ENCODE measurements around the gene DOCK6. TPM values are rescaled to one million over a fixed set of nuclear protein-coding genes. Genes with fewer than 3 reads are reported as not detected.
A peak's percentile ranks its signal among the peaks of the same experiment; 100 is the strongest.
"Not testable (repeated sequence)": the region's sequence is repeated elsewhere in the genome, so short reads cannot be mapped to it uniquely, and the experiment has no call there.

DOCK6 gene
- total RNA-seq, 1 experiment from 2014 or later: 29.4 TPM

- Histone ChIP-seq H3K4me1 (ENCODE audit: insufficient read depth, low read length) (peaks cover 18% of the 10 kb centered on the region), H3K9ac (ENCODE audit: low read length) (no peak overlapping the region), H3K9me3 (ENCODE audit: low read length) (no peaks in the 10 kb centered on the region), H3K27me3 (ENCODE audit: low read length) (no peaks in the 10 kb centered on the region), H3K4me3 (ENCODE audit: low read length) (no peak overlapping the region), H3K36me3 (ENCODE audit: low read depth, low read length) (peaks cover 22% of the 10 kb centered on the region), H3K27ac (ENCODE audit: low read length) (no peak overlapping the region), H3K9me2 (replicated peaks; ENCODE audit: low read length) (no peaks in the 10 kb centered on the region), H3K79me2 (ENCODE audit: low read length) (no peaks in the 10 kb centered on the region), H3K4me2 (ENCODE audit: low read length) (no peak overlapping the region), H4K20me1 (ENCODE audit: low read length) (no peaks in the 10 kb centered on the region), H2AFZ (ENCODE audit: low read length) (no peak overlapping the region), H3F3A (ENCODE audit: low read length, unreplicated experiment) (peaks cover 7% of the 10 kb centered on the region)
- ATAC-seq (no peak), DNase-seq (no peak)
- intact Hi-C loops (cut with micrococcal nuclease): no loop called here
- TF ChIP-seq EZH2phosphoT487 (IDR thresholded peaks at IDR 0.05; ENCODE audit: borderline replicate concordance, low read length): no peak
- TF ChIP-seq EZH2 (IDR thresholded peaks at IDR 0.05; ENCODE audit: low read length, unreplicated experiment): no peak
- TF ChIP-seq CTCF (conservative IDR thresholded peaks at IDR 0.05; ENCODE audit: low read depth, low read length): no peak
- no TSS peak for BruUV-seq (replicated peaks)
- CTCF ChIA-PET: no interaction called here
- POLR2A ChIA-PET (ENCODE audit: unreplicated experiment): interaction anchor here (0.7 kb wide), 1 partner anchor 17 kb away, joined by 4 read pairs; no protein-coding TSS in a partner anchor
Measured at GRCh38 chr19:11165486-11166030, 96.8 kb downstream of the DOCK6 start.

GRCh38 chr19:11164879-11165406 lies 97.4 kb downstream of the DOCK6 start:
- Histone ChIP-seq H3K27ac (ENCODE audit: low read length) (no peak overlapping the region), H3K27me3 (ENCODE audit: low read length) (no peaks in the 10 kb centered on the region), H3K79me2 (ENCODE audit: low read length) (no peaks in the 10 kb centered on the region), H3K9ac (ENCODE audit: low read length) (no peak overlapping the region), H3K9me2 (replicated peaks; ENCODE audit: low read length) (no peaks in the 10 kb centered on the region), H3K9me3 (ENCODE audit: low read length) (no peaks in the 10 kb centered on the region), H2AFZ (ENCODE audit: low read length) (no peak overlapping the region), H3K4me2 (ENCODE audit: low read length) (no peak overlapping the region), H3K4me3 (ENCODE audit: low read length) (no peak overlapping the region), H3K36me3 (ENCODE audit: low read depth, low read length) (peaks cover 17% of the 10 kb centered on the region; the same call in 1 of the 2 replicates), H3K4me1 (ENCODE audit: insufficient read depth, low read length) (peaks cover 18% of the 10 kb centered on the region), H4K20me1 (ENCODE audit: low read length) (no peaks in the 10 kb centered on the region), H3F3A (ENCODE audit: low read length, unreplicated experiment) (peaks cover 7% of the 10 kb centered on the region)
- no peak for ATAC-seq
- no TSS peak for BruUV-seq (replicated peaks)
- intact Hi-C loops (cut with micrococcal nuclease): no loop called here
- CTCF ChIA-PET: no interaction called here
- POLR2A ChIA-PET (ENCODE audit: unreplicated experiment): no interaction called here
- TF ChIP-seq EZH2 (IDR thresholded peaks at IDR 0.05; ENCODE audit: low read length, unreplicated experiment) (no peak), EZH2phosphoT487 (IDR thresholded peaks at IDR 0.05; ENCODE audit: borderline replicate concordance, low read length) (no peak), CTCF (conservative IDR thresholded peaks at IDR 0.05; ENCODE audit: low read depth, low read length) (no peak)
- no peak for DNase-seq

DNA sequence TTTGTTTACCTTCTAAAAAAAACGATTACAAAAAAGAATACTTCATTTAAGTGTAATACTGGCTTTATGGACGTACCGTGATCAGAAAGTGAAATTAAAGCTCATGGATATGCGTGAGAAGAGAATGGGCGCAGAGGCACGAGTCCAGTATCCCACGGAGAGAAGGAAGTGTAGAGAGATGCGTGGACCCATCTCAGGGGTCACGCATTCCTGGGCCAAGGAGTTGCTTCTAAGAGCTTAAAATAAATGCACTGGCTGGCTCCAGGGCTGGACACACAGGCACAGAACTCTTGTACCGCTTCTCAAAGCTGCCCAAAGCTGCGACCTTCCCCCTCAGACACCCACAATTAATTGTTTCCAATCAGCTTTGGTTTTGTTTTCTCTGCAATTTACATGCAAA lies 98.0 kb downstream of the DOCK6 start:
- no peak overlapping the region for H3K4me3 ChIP-seq (ENCODE audit: low read length)
- no peaks in the 10 kb centered on the region for H3K79me2 ChIP-seq (ENCODE audit: low read length)
- no peak overlapping the region for H3K9ac ChIP-seq (ENCODE audit: low read length)
- ATAC-seq: no peak
- no peak overlapping the region for H3K4me2 ChIP-seq (ENCODE audit: low read length)
- POLR2A ChIA-PET (ENCODE audit: unreplicated experiment): no interaction called here
- no peaks in the 10 kb centered on the region for H3K9me2 ChIP-seq (replicated peaks; ENCODE audit: low read length)
- TF ChIP-seq CTCF (conservative IDR thresholded peaks at IDR 0.05; ENCODE audit: low read depth, low read length) (no peak), EZH2 (IDR thresholded peaks at IDR 0.05; ENCODE audit: low read length, unreplicated experiment) (no peak), EZH2phosphoT487 (IDR thresholded peaks at IDR 0.05; ENCODE audit: borderline replicate concordance, low read length) (no peak)
- peaks cover 14% of the 10 kb centered on the region; the same call in 1 of the 2 replicates for H3K36me3 ChIP-seq (ENCODE audit: low read depth, low read length)
- H4K20me1 ChIP-seq (ENCODE audit: low read length): no peaks in the 10 kb centered on the region
- H2AFZ ChIP-seq (ENCODE audit: low read length): no peak overlapping the region
- no peaks in the 10 kb centered on the region for H3K27me3 ChIP-seq (ENCODE audit: low read length)
- H3K4me1 ChIP-seq (ENCODE audit: insufficient read depth, low read length): peaks cover 16% of the 10 kb centered on the region
- CTCF ChIA-PET: no interaction called here
- TSS peak; percentile 55 for BruUV-seq (replicated peaks)
- H3K27ac ChIP-seq (ENCODE audit: low read length): no peak overlapping the region
- H3F3A ChIP-seq (ENCODE audit: low read length, unreplicated experiment): peaks cover 7% of the 10 kb centered on the region
- no peak for DNase-seq
- H3K9me3 ChIP-seq (ENCODE audit: low read length): no peaks in the 10 kb centered on the region
- intact Hi-C loops (cut with micrococcal nuclease): no loop called here

DNA sequence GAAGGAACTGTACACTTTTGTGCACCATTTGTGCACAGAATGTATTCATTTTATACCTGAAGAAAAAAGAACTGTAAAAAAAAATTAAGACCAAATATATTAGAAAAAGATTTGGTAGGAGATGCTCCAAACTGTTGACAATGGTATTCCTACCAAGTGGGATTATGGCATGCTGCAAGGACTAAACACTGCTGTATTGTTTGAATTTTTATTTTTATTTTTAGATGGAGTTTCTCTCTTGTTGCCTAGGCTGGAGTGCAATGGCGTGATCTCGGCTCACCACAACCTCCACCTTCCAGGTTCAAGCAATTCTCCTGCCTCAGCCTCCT lies 101.9 kb downstream of the DOCK6 start:
- H3K27ac ChIP-seq (ENCODE audit: low read length); H3K9ac ChIP-seq (ENCODE audit: low read length); H2AFZ ChIP-seq (ENCODE audit: low read length); H3K4me2 ChIP-seq (ENCODE audit: low read length); ATAC-seq; H3K4me3 ChIP-seq (ENCODE audit: low read length); H3K9me2 ChIP-seq (replicated peaks; ENCODE audit: low read length); H3K9me3 ChIP-seq (ENCODE audit: low read length); H3K36me3 ChIP-seq (ENCODE audit: low read depth, low read length); DNase-seq; BruUV-seq (replicated peaks); H3K27me3 ChIP-seq (ENCODE audit: low read length); H3K79me2 ChIP-seq (ENCODE audit: low read length); H4K20me1 ChIP-seq (ENCODE audit: low read length); H3K4me1 ChIP-seq (ENCODE audit: insufficient read depth, low read length); H3F3A ChIP-seq (ENCODE audit: low read length, unreplicated experiment); intact Hi-C loops (cut with micrococcal nuclease); CTCF ChIA-PET: not testable (repeated sequence)
- POLR2A ChIA-PET (ENCODE audit: unreplicated experiment): interaction anchor here (0.6 kb wide), 1 partner anchor 22 kb away, joined by 5 read pairs; no protein-coding TSS in a partner anchor

All from PC-3 (cell line).